Upper lobe of left lung (tissue), 4 donors: ENCODE results near the gene MPHOSPH6.

Source experiments
- POLR2A ChIP-seq, 4 donors: fragments of 450-650 bp; IDR thresholded peaks; one replicate each; pipeline ENCODE4 v1.5.1; 2016 to 2017; ENCODE audit warnings: antibody characterized with exemption in 4 of 4, mild to moderate bottlenecking in 2 of 4
- POLR2AphosphoS5 ChIP-seq, 2 donors: sonication (generic); formaldehyde crosslinking; IDR thresholded peaks; one replicate each; pipeline ENCODE4 v1.5.1; 2017; ENCODE audit warnings: antibody characterized with exemption in 2 of 2
- TF ChIP-seq, protein P1 (sequence below), 6 experiments: fragments of 450-650 bp in 4 of 6; fragments of 200-600 bp in 2 of 6; sonication (generic) in 2 of 6; IDR thresholded peaks; one replicate each; pipeline ENCODE4 v1.5.1; 2016 to 2019; ENCODE audit warnings: antibody characterized with exemption in 6 of 6

DNA sequence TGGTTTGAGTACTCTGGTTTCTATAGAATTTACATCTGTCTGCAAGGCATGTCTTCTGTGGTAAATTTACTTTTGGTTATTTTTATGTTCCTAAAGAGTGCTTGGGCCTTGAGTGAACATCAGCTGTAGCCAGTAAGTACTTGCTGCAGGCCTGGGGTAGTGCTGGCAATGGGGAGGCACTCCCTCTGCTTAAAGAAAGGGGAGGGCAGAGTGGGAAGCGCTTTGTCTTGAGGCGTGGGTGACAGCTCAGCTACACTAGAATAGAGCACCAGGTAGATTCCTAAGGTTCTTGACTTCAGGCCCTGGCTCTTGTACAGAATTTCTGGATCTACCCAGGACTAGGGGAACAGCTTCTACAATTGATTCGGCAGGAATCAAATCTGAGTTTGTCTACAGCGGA, 50.6 kb downstream of the MPHOSPH6 start:
- TF ChIP-seq, protein P1, sequence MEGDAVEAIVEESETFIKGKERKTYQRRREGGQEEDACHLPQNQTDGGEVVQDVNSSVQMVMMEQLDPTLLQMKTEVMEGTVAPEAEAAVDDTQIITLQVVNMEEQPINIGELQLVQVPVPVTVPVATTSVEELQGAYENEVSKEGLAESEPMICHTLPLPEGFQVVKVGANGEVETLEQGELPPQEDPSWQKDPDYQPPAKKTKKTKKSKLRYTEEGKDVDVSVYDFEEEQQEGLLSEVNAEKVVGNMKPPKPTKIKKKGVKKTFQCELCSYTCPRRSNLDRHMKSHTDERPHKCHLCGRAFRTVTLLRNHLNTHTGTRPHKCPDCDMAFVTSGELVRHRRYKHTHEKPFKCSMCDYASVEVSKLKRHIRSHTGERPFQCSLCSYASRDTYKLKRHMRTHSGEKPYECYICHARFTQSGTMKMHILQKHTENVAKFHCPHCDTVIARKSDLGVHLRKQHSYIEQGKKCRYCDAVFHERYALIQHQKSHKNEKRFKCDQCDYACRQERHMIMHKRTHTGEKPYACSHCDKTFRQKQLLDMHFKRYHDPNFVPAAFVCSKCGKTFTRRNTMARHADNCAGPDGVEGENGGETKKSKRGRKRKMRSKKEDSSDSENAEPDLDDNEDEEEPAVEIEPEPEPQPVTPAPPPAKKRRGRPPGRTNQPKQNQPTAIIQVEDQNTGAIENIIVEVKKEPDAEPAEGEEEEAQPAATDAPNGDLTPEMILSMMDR (IDR thresholded peaks at IDR 0.05), result no peak
- TF ChIP-seq POLR2A (IDR thresholded peaks at IDR 0.05) (no peak), POLR2AphosphoS5 (IDR thresholded peaks at IDR 0.05) (no peak)
